GM18858 (cell line): ENCODE results near the gene S100A7.
"Not testable (repeated sequence)": the region's sequence is repeated elsewhere in the genome, so short reads cannot be mapped to it uniquely, and the experiment has no call there.

Experiments used
- ATAC-seq: cut with Tn5 transposase; IDR thresholded peaks from one replicate; pipeline ENCODE4 v1.9.1; 2021; ENCODE audit not compliant: unreplicated experiment

S100A7 gene

GRCh38 chr1:153431427-153431826, 29.0 kb downstream of the S100A7 start:
- ATAC-seq: no peak

GRCh38 chr1:153431002-153431401, 29.4 kb downstream of the S100A7 start:
- no peak for ATAC-seq

GRCh38 chr1:153430561-153430960, 29.9 kb downstream of the S100A7 start:
- no peak for ATAC-seq

GRCh38 chr1:153430166-153430553, 30.3 kb downstream of the S100A7 start:
- no peak for ATAC-seq

- ATAC-seq: no peak
These were observed 30.9 kb downstream of the S100A7 start for GRCh38 chr1:153429266-153430165.

GRCh38 chr1:153428791-153429190, 31.7 kb downstream of the S100A7 start:
- no peak for ATAC-seq

- ATAC-seq: no peak
These were observed 32.3 kb downstream of the S100A7 start for GRCh38 chr1:153428073-153428638.

- no peak for ATAC-seq
These were observed 33.6 kb downstream of the S100A7 start for GRCh38 chr1:153426809-153427208.

GRCh38 chr1:153422450-153423068, 37.9 kb downstream of the S100A7 start:
- no peak for ATAC-seq

- ATAC-seq: no peak
These were observed 40.1 kb downstream of the S100A7 start for GRCh38 chr1:153420306-153420705.

GRCh38 chr1:153419436-153419793, 41.0 kb downstream of the S100A7 start:
- ATAC-seq: not testable (repeated sequence)

GRCh38 chr1:153418758-153419435, 41.6 kb downstream of the S100A7 start:
- ATAC-seq: not testable (repeated sequence)

- no peak for ATAC-seq
These were observed 43.1 kb downstream of the S100A7 start for GRCh38 chr1:153417136-153417888.

GRCh38 chr1:153415850-153416570, 44.4 kb downstream of the S100A7 start, which contains the start of gene S100A7A:
TSS of gene S100A7A (plus strand) at chr1:153416520. CDS start at chr1:153418083, 1,563 bp downstream.
- ATAC-seq: no peak

- not testable (repeated sequence) for ATAC-seq
These were observed 46.5 kb downstream of the S100A7 start for GRCh38 chr1:153413961-153414360.
